ENCODE results near the gene ONECUT1.
"Not testable (repeated sequence)": the region's sequence is repeated elsewhere in the genome, so short reads cannot be mapped to it uniquely, and the experiment has no call there.

Gene ONECUT1

GRCh38 chr15:52790169-52790708, at the start of gene ONECUT1:
ONECUT1 (minus strand) TSS chr15:52790336; CDS start chr15:52789884, 452 bp downstream.
- no peak for DNase-seq (ENCODE audit: low spot score)

- DNase-seq (ENCODE audit: low spot score) = no peak
These were observed 44.2 kb upstream of the ONECUT1 start for GRCh38 chr15:52834379-52834778.

GRCh38 chr15:52824169-52824942, 34.2 kb upstream of the ONECUT1 start:
- not testable (repeated sequence) for DNase-seq (ENCODE audit: low spot score)

GRCh38 chr15:52822475-52822874, 32.3 kb upstream of the ONECUT1 start:
- DNase-seq (ENCODE audit: low spot score) = no peak

GRCh38 chr15:52819253-52819652, 29.1 kb upstream of the ONECUT1 start:
- DNase-seq (ENCODE audit: low spot score) = no peak

- DNase-seq (ENCODE audit: low spot score) = not testable (repeated sequence)
These were observed 25.8 kb upstream of the ONECUT1 start for GRCh38 chr15:52815899-52816298.

GRCh38 chr15:52808996-52809395, 18.9 kb upstream of the ONECUT1 start:
- DNase-seq (ENCODE audit: low spot score) = no peak

GRCh38 chr15:52808441-52808840, 18.3 kb upstream of the ONECUT1 start:
- DNase-seq (ENCODE audit: low spot score) = no peak

- DNase-seq (ENCODE audit: low spot score) = no peak
These were observed 16.1 kb upstream of the ONECUT1 start for GRCh38 chr15:52806284-52806655.

- DNase-seq (ENCODE audit: low spot score) = no peak
These were observed 15.5 kb upstream of the ONECUT1 start for GRCh38 chr15:52805351-52806283.

GRCh38 chr15:52804526-52805081, 14.5 kb upstream of the ONECUT1 start:
- DNase-seq (ENCODE audit: low spot score) = no peak

GRCh38 chr15:52803467-52804306, 13.6 kb upstream of the ONECUT1 start:
- DNase-seq (ENCODE audit: low spot score) = no peak

GRCh38 chr15:52803108-52803466, 13.0 kb upstream of the ONECUT1 start:
- no peak for DNase-seq (ENCODE audit: low spot score)

- DNase-seq (ENCODE audit: low spot score) = no peak
These were observed 12.0 kb upstream of the ONECUT1 start for GRCh38 chr15:52802110-52802509.

GRCh38 chr15:52801748-52802085, 11.6 kb upstream of the ONECUT1 start:
- DNase-seq (ENCODE audit: low spot score) = no peak

GRCh38 chr15:52800828-52801747, 11.0 kb upstream of the ONECUT1 start:
- DNase-seq (ENCODE audit: low spot score) = no peak

- no peak for DNase-seq (ENCODE audit: low spot score)
These were observed 9.1 kb upstream of the ONECUT1 start for GRCh38 chr15:52799145-52799811.

GRCh38 chr15:52798529-52799101, 8.5 kb upstream of the ONECUT1 start:
- no peak for DNase-seq (ENCODE audit: low spot score)

- no peak for DNase-seq (ENCODE audit: low spot score)
These were observed 7.7 kb upstream of the ONECUT1 start for GRCh38 chr15:52797625-52798501.

Data from pons (tissue), 1 donor.